Activated B cell treated with CpG ODN at 0.5 μM for 24 hours (primary cell): ENCODE results near the gene CCDC150. TPM values are rescaled to one million over a fixed set of nuclear protein-coding genes. Genes with fewer than 3 reads are reported as not detected.
"Not testable (repeated sequence)": the region's sequence is repeated elsewhere in the genome, so short reads cannot be mapped to it uniquely, and the experiment has no call there.

Experiments
- ATAC-seq: fragments of 200-7000 bp; cut with Tn5 transposase; one replicate; pipeline ENCODE4 v1.10.0; 2021; ENCODE audit warnings: low read depth, mild to moderate bottlenecking, moderate library complexity
- CTCF ChIA-PET: fragments of 350-600 bp; sonication (Branson Sonifier 250); formaldehyde crosslinking; loops from one replicate; lab custom pipeline; 2021; ENCODE audit warnings: antibody characterized with exemption; lab: Charles Lee
- POLR2A ChIA-PET: fragments of 350-600 bp; sonication (Branson Sonifier 250); formaldehyde crosslinking; loops from one replicate; lab custom pipeline; 2021; ENCODE audit warnings: antibody characterized with exemption; lab: Charles Lee
- DNase-seq: peaks from one replicate; pipeline ENCODE4 v3.0.0; 2022
- H3K27ac Mint-ChIP-seq: one replicate; pipeline ENCODE4 v1.8.0; 2020; ENCODE audit warnings: mixed read lengths
- H3K27me3 Mint-ChIP-seq: one replicate; pipeline ENCODE4 v1.8.0; 2021; ENCODE audit warnings: mixed read lengths
- H3K36me3 Mint-ChIP-seq: one replicate; pipeline ENCODE4 v1.8.0; 2021; ENCODE audit warnings: low read depth, mixed read lengths
- H3K4me1 Mint-ChIP-seq: one replicate; pipeline ENCODE4 v1.8.0; 2021; ENCODE audit warnings: mixed read lengths
- H3K4me3 Mint-ChIP-seq: one replicate; pipeline ENCODE4 v1.8.0; 2020; ENCODE audit warnings: mild to moderate bottlenecking, mixed read lengths
- H3K9me3 Mint-ChIP-seq: one replicate; pipeline ENCODE4 v1.8.0; 2020; ENCODE audit warnings: mixed read lengths
- intact Hi-C: fragments of 100-400 bp; cut with micrococcal nuclease; formaldehyde crosslinking; loops from one replicate; pipeline ENCODE4 v1.15.1; 2024
- total RNA-seq: library from RNA; stranded (reverse); gene quantifications from 2 replicates; pipeline ENCODE4 v1.2.3, GENCODE V29; 2022
- TF ChIP-seq, protein P1 (sequence below): fragments of 200-600 bp; IDR thresholded peaks from one replicate; pipeline ENCODE4 v1.8.0; 2022; ENCODE audit warnings: antibody characterized with exemption, mild to moderate bottlenecking

CCDC150 gene
- total RNA-seq, 1 donor from 2014 or later: 2.6 TPM

DNA sequence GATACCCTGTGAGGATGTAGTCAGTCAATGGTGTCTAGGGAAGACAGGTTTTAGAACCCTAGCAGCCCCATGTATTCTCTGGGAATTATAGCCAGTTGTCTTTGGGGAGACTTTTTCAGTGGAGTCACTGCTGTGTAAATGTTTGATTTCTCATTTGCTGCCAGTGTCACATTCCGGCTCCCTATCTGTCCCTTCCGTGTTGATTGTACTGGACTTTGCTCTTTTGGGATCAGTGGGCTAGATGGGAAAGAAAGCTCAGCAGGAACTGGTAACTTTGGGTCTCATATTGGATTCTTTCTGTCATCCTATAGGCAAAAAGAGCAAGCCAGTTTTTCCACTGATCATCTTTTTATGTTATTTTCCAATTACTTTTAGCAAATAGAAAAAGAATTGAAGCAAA, 89.9 kb downstream of the CCDC150 start:
- no peak for DNase-seq
- H3K4me3 Mint-ChIP-seq: no peak overlapping the region
- TF ChIP-seq, protein P1, sequence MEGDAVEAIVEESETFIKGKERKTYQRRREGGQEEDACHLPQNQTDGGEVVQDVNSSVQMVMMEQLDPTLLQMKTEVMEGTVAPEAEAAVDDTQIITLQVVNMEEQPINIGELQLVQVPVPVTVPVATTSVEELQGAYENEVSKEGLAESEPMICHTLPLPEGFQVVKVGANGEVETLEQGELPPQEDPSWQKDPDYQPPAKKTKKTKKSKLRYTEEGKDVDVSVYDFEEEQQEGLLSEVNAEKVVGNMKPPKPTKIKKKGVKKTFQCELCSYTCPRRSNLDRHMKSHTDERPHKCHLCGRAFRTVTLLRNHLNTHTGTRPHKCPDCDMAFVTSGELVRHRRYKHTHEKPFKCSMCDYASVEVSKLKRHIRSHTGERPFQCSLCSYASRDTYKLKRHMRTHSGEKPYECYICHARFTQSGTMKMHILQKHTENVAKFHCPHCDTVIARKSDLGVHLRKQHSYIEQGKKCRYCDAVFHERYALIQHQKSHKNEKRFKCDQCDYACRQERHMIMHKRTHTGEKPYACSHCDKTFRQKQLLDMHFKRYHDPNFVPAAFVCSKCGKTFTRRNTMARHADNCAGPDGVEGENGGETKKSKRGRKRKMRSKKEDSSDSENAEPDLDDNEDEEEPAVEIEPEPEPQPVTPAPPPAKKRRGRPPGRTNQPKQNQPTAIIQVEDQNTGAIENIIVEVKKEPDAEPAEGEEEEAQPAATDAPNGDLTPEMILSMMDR: no peak
- H3K27ac Mint-ChIP-seq: no peak overlapping the region
- no peaks in the 10 kb centered on the region for H3K4me1 Mint-ChIP-seq
- H3K27me3 Mint-ChIP-seq: no peaks in the 10 kb centered on the region
- ATAC-seq: no peak
- intact Hi-C loops: no loop called here
- no peaks in the 10 kb centered on the region for H3K36me3 Mint-ChIP-seq
- POLR2A ChIA-PET: no interaction called here
- CTCF ChIA-PET: interaction anchor here (1.4 kb wide), 1 partner anchor 21 kb away, joined by 5 read pairs; no protein-coding TSS in a partner anchor
- H3K9me3 Mint-ChIP-seq: no peaks in the 10 kb centered on the region

DNA sequence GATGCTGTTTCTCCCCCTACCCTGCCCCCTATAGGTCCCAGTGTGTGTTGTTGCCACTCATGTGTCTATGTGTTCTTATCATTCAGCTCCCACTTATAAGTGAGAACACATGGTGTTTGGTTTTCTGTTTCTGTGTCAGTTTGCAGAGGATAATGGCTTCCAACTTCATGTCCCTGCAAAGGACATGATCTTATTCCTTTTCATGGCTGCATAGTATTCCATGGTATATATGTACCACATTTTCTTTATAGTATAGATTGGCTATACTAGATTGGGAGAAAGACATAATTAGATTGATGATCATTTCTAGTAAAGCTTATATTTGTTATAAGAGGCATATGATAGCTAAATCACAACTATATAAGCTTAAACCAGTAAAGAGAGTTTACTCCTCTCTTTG, 97.1 kb downstream of the CCDC150 start:
- H3K4me3 Mint-ChIP-seq, ATAC-seq, DNase-seq, H3K27ac Mint-ChIP-seq, H3K36me3 Mint-ChIP-seq, POLR2A ChIA-PET, H3K4me1 Mint-ChIP-seq, intact Hi-C loops, H3K27me3 Mint-ChIP-seq: not testable (repeated sequence)
- H3K9me3 Mint-ChIP-seq: peaks cover 23% of the 10 kb centered on the region
- CTCF ChIA-PET: interaction anchor here (1.5 kb wide), 1 partner anchor 14 kb away, joined by 4 read pairs; no protein-coding TSS in a partner anchor

DNA sequence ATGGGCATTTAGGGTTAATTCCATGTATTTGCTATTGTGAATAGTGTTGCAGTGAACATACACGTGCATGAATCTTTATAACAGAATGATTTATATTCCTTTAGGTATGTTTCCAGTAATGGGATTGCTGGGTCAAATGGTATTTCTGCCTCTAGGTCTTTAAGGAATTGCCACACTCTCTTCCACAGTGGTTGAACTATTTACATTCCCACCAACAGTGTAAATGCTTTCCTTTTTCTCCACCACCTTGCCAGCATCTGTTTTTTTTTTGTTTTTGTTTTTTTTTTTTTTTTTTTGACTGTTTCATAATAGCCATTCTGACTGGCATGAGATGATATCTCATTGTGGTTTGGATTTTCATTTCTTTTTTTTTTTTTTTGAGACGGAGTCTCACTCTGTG, 97.5 kb downstream of the CCDC150 start:
- no peak overlapping the region for H3K4me3 Mint-ChIP-seq
- ChIA-PET CTCF (interaction anchor here (1.5 kb wide), 1 partner anchor 14 kb away, joined by 4 read pairs; no protein-coding TSS in a partner anchor), POLR2A (no interaction called here)
- intact Hi-C loops: no loop called here
- ATAC-seq: no peak
- no peaks in the 10 kb centered on the region for H3K4me1 Mint-ChIP-seq
- TF ChIP-seq, protein P1: no peak
- DNase-seq: no peak
- H3K9me3 Mint-ChIP-seq: peaks cover 23% of the 10 kb centered on the region
- no peak overlapping the region for H3K27ac Mint-ChIP-seq
- no peaks in the 10 kb centered on the region for H3K27me3 Mint-ChIP-seq
- no peaks in the 10 kb centered on the region for H3K36me3 Mint-ChIP-seq

DNA sequence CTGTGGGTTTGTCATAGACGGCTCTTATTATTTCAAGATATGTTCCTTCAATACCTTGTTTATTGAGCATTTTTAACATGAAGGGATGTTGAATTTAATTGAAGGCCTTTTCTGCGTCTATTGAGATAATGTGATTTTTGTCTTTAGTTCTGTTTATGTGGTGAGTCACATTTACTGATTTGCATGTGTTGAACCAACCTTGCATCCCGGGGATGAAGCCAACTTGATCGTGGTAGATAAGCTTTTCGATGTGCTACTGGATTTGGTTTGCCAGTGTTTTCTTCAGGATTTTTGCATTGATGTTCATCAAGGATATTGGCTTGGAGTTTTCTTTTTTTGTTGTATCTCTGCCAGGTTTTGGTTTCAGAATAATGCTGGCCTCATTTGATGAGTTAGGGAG, 99.5 kb downstream of the CCDC150 start:
- Mint-ChIP-seq H3K4me3 (no peak overlapping the region), H3K27me3 (no peaks in the 10 kb centered on the region), H3K27ac (no peak overlapping the region), H3K4me1 (no peaks in the 10 kb centered on the region), H3K9me3 (peaks cover 23% of the 10 kb centered on the region), H3K36me3 (no peaks in the 10 kb centered on the region)
- intact Hi-C loops: no loop called here
- ATAC-seq: no peak
- DNase-seq: no peak
- CTCF ChIA-PET: no interaction called here
- TF ChIP-seq, protein P1: no peak
- POLR2A ChIA-PET: no interaction called here

DNA sequence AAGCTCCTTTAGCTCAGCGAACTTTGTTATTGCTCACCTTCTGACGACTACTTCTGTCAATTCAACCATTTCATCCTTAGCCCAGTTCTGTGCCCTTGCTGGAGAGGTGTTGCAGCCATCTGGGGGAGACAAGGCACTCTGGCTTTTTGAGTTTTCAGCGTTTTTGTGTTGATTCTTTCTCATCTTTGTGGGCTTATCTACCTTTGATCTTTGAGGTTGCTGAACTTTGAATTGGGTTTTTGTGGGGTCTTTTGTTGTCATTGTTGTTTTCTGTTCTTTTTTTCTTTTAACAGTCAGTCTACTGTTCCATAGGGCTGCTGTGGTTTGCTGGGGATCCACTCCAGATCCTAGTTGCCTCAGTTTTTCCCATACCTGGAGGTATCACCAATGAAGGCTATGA, 102.7 kb downstream of the CCDC150 start:
- H3K27me3 Mint-ChIP-seq: no peaks in the 10 kb centered on the region
- no peak overlapping the region for H3K27ac Mint-ChIP-seq
- no peaks in the 10 kb centered on the region for H3K36me3 Mint-ChIP-seq
- TF ChIP-seq, protein P1: no peak
- no peak for ATAC-seq
- intact Hi-C loops: no loop called here
- ChIA-PET POLR2A (no interaction called here), CTCF (interaction anchor here (1.2 kb wide), 1 partner anchor 8 kb away, joined by 5 read pairs; no protein-coding TSS in a partner anchor)
- H3K9me3 Mint-ChIP-seq: peaks cover 15% of the 10 kb centered on the region
- no peaks in the 10 kb centered on the region for H3K4me1 Mint-ChIP-seq
- DNase-seq: no peak
- no peak overlapping the region for H3K4me3 Mint-ChIP-seq

DNA sequence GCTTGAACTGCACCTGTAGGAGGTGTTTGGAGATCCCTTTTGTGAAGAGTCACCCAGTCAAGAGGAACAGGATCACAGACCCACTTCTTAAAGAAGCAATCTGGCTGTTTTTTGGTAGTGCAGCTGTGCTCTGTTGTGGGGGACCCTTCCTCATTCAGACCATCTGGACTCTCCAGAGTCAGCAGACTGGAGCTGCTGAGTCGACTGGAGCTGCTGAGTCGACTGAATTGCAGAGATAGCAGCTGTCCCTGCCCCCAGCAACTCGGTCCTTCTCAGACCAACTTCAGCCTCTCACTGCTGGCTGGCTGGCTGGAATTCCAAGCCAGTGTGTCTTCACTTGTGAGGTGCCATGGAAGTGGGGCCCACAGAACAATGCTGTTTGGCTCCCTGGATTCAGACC, 103.2 kb downstream of the CCDC150 start:
- H3K4me3 Mint-ChIP-seq: no peak overlapping the region
- ATAC-seq (no peak), DNase-seq (no peak)
- no peak overlapping the region for H3K27ac Mint-ChIP-seq
- H3K4me1 Mint-ChIP-seq: no peaks in the 10 kb centered on the region
- H3K27me3 Mint-ChIP-seq: no peaks in the 10 kb centered on the region
- TF ChIP-seq, protein P1: no peak
- H3K9me3 Mint-ChIP-seq: peaks cover 15% of the 10 kb centered on the region
- ChIA-PET CTCF (interaction anchor here (1.2 kb wide), 1 partner anchor 8 kb away, joined by 5 read pairs; no protein-coding TSS in a partner anchor), POLR2A (no interaction called here)
- no peaks in the 10 kb centered on the region for H3K36me3 Mint-ChIP-seq
- intact Hi-C loops: no loop called here
